HepG2 (cell line): ENCODE measurements around the gene TEX19. TPM values are rescaled to one million over a fixed set of nuclear protein-coding genes. Genes with fewer than 3 reads are reported as not detected.

Experiments
- ATAC-seq: fragments of 200-7000 bp; cut with Tn5 transposase; 3 replicates; pipeline ENCODE4 v1.9.1; 2020; ENCODE audit warnings: mild to moderate bottlenecking, moderate library complexity
- BruUV-seq: library from RNA; stranded (reverse); fragments of 400-500 nt; replicated peaks from 2 replicates; lab custom pipeline; 2021; lab: Mats Ljungman, UMichigan
- CTCF ChIA-PET: fragments of 300-600 bp; formaldehyde crosslinking; extraction: SDS; loops from one replicate; lab custom pipeline; 2021; ENCODE audit warnings: low total read pairs, inconsistent platforms, low intra/inter-chr PET ratio; lab: Yijun Ruan, JAX
- POLR2A ChIA-PET: fragments of 350-600 bp; sonication (Branson Sonifier 250); formaldehyde crosslinking; loops from one replicate; lab custom pipeline; 2020; ENCODE audit warnings: antibody characterized with exemption, inconsistent platforms; lab: Yijun Ruan, JAX
- DNase-seq: peaks from one replicate; pipeline ENCODE4 v3.0.0-alpha.2; 2015; ENCODE audit warnings: low spot score
- FAIRE-seq: peaks from 3 replicates; lab custom pipeline; 2011; peaks lifted over from hg19 to GRCh38; lab: Jason Lieb, UNC
- H2AFZ ChIP-seq: one replicate; pipeline ENCODE4 v1.6.1; 2011; ENCODE audit warnings: low read length, inconsistent platforms
- H3K27ac ChIP-seq: fragments of 300-600 bp; 3 replicates; pipeline ENCODE4 v1.8.0; 2011; ENCODE audit warnings: mixed run types, mild to moderate bottlenecking, mixed read lengths, low read length, inconsistent platforms; ENCODE audit not compliant: insufficient read depth; ENCODE audit errors: extremely low read length
- H3K27me3 ChIP-seq, 2 experiments: fragments of 200-600 bp in 1 of 2; 2 replicates in 1 of 2; 3 replicates in 1 of 2; pipeline versions ENCODE4 v1.6.0 to v1.8.0; 2011; ENCODE audit warnings: low read length in 2 of 2, mild to moderate bottlenecking in 2 of 2, moderate library complexity in 2 of 2, inconsistent platforms in 1 of 2; ENCODE audit not compliant: insufficient read depth in 2 of 2, control insufficient read depth in 1 of 2
- H3K36me3 ChIP-seq, 2 experiments: fragments of 200-600 bp in 1 of 2; replicated peaks in 1 of 2; 2 replicates in 1 of 2; 3 replicates in 1 of 2; pipeline versions ENCODE4 v1.5.1 to v1.8.0; 2011; ENCODE audit warnings: low read length in 2 of 2, inconsistent platforms in 1 of 2; ENCODE audit not compliant: insufficient read depth in 2 of 2, control insufficient read depth in 1 of 2
- H3K4me1 ChIP-seq: 2 replicates; pipeline ENCODE4 v1.5.1; 2012; ENCODE audit warnings: low read length, inconsistent platforms; ENCODE audit not compliant: insufficient read depth
- H3K4me2 ChIP-seq: 2 replicates; pipeline ENCODE4 v1.6.0; 2011; ENCODE audit warnings: low read depth, low read length, inconsistent platforms
- H3K4me3 ChIP-seq, 3 experiments: fragments of 200-600 bp in 1 of 3; sonication (generic), shearing (Covaris generic) in 1 of 3; replicated peaks in 1 of 3; 2 replicates each; pipeline ENCODE4 v1.5.1; 2011 to 2016; ENCODE audit warnings: low read length in 3 of 3, inconsistent platforms in 2 of 3, low read depth in 2 of 3, mild to moderate bottlenecking in 2 of 3, control low read depth in 1 of 3, mixed read lengths in 1 of 3; ENCODE audit not compliant: insufficient read depth in 1 of 3
- H3K79me2 ChIP-seq: one replicate; pipeline ENCODE4 v1.6.1; 2011; ENCODE audit warnings: low read length, inconsistent platforms; ENCODE audit not compliant: insufficient read depth
- H3K9ac ChIP-seq: 2 replicates; pipeline ENCODE4 v1.6.0; 2011; ENCODE audit warnings: mild to moderate bottlenecking, low read depth, low read length, inconsistent platforms; ENCODE audit not compliant: insufficient read depth
- H3K9me3 ChIP-seq: 2 replicates; pipeline ENCODE4 v1.5.1; 2012; ENCODE audit warnings: mild to moderate bottlenecking, low read length
- H4K20me1 ChIP-seq: 2 replicates; pipeline ENCODE4 v1.6.0; 2011; ENCODE audit warnings: inconsistent platforms, mild to moderate bottlenecking, low read length, moderate library complexity; ENCODE audit not compliant: insufficient read depth
- HOXA9 ChIP-seq: sonication (generic); formaldehyde crosslinking; IDR thresholded peaks from 2 replicates; pipeline ENCODE4 v1.8.1; 2022; ENCODE audit warnings: missing genetic modification reagents, mild to moderate bottlenecking, moderate library complexity, borderline replicate concordance
- LCORL ChIP-seq, 2 experiments: fragments of 450-650 bp in 1 of 2; sonication (generic) in 1 of 2; formaldehyde crosslinking in 1 of 2; IDR thresholded peaks; 2 replicates each; pipeline versions ENCODE4 v1.5.0 to v1.6.1; 2017 to 2020; ENCODE audit warnings: antibody characterized with exemption in 1 of 2, missing genetic modification reagents in 1 of 2
- NR2F2 ChIP-seq: IDR thresholded peaks from 2 replicates; pipeline ENCODE4 v1.6.1; 2012; ENCODE audit warnings: low read depth, inconsistent platforms, borderline replicate concordance
- SMYD3 ChIP-seq: sonication (generic); formaldehyde crosslinking; IDR thresholded peaks from 2 replicates; pipeline ENCODE4 v1.8.1; 2023; ENCODE audit warnings: mild to moderate bottlenecking, missing genetic modification reagents
- ZMYM2 ChIP-seq: sonication (generic); formaldehyde crosslinking; IDR thresholded peaks from 2 replicates; pipeline ENCODE4 v1.8.0; 2022; ENCODE audit warnings: mild to moderate bottlenecking, missing genetic modification reagents
- ZNF263 ChIP-seq: sonication (generic); formaldehyde crosslinking; IDR thresholded peaks from 2 replicates; pipeline ENCODE4 v1.4.0; 2020; ENCODE audit warnings: missing genetic modification reagents
- ZNF558 ChIP-seq: sonication (generic); formaldehyde crosslinking; IDR thresholded peaks from 2 replicates; pipeline ENCODE4 v1.9.0; 2022; ENCODE audit warnings: mild to moderate bottlenecking, missing genetic modification reagents, borderline replicate concordance
- ZNF607 ChIP-seq: sonication (generic); formaldehyde crosslinking; IDR thresholded peaks from 2 replicates; pipeline ENCODE4 v1.5.1; 2020; ENCODE audit warnings: missing genetic modification reagents, mild to moderate bottlenecking, borderline replicate concordance
- ZNF761 ChIP-seq: sonication (generic); formaldehyde crosslinking; conservative IDR thresholded peaks from 2 replicates; pipeline ENCODE4 v1.4.0; 2020; ENCODE audit warnings: mild to moderate bottlenecking, missing genetic modification reagents
- WGBS: methylation state at CpG from one replicate; pipeline ENCODE4 v1.1.6; 2017; ENCODE audit warnings: low lambda C conversion rate; 5-methylcytosine and 5-hydroxymethylcytosine counted together
- in situ Hi-C: cut with HindIII; loops from 2 replicates; pipeline ENCODE4 v1.10.0; 2017; ENCODE audit warnings: low pct_unique_long_range_greater_than_20kb; ENCODE audit not compliant: extremely low pct_ligation_motif_present
- intact Hi-C: fragments of 100-400 bp; cut with micrococcal nuclease; formaldehyde crosslinking; loops from one replicate; pipeline ENCODE4 v1.10.0; 2022; ENCODE audit not compliant: unreplicated experiment
- polyA plus RNA-seq, 8 experiments: library from polyadenylated mRNA; depleted of rRNA in 3 of 8; stranded (reverse) in 7 of 8; unstranded in 1 of 8; fragments of >200 nt; fragmentation: Illumina TruSeq in 4 of 8; extraction: Trizol in 4 of 8; gene quantifications; 2 replicates each; pipeline versions ENCODE4 v1.2.1 to v1.2.3, GENCODE V29; 2011 to 2016; ENCODE audit warnings: low read depth in 4 of 8, missing spikeins in 1 of 8, mixed read lengths in 1 of 8; ENCODE audit not compliant: insufficient read depth in 1 of 8
- total RNA-seq, 5 experiments: library from RNA; depleted of rRNA; stranded (reverse); fragments of >200 nt; fragmentation: Illumina TruSeq; extraction: Trizol; gene quantifications; 2 replicates each; pipeline ENCODE4 v1.2.3, GENCODE V29; 2016; ENCODE audit warnings: low read depth in 1 of 5
- TF ChIP-seq, protein P1 (sequence below): sonication (generic); formaldehyde crosslinking; IDR thresholded peaks from 2 replicates; pipeline ENCODE4 v1.4.0; 2020; ENCODE audit warnings: mild to moderate bottlenecking, missing genetic modification reagents, borderline replicate concordance
- TF ChIP-seq, protein P2 (sequence below): sonication (generic); formaldehyde crosslinking; IDR thresholded peaks from 2 replicates; pipeline ENCODE4 v1.4.0; 2020; ENCODE audit warnings: missing genetic modification reagents

The TEX19 gene
- total and polyA plus RNA-seq, 2 of the 13 experiments (the other 11 are each of a cell fraction or from before 2014, with no cell fraction given): 1.3 to 6.0 TPM

DNA sequence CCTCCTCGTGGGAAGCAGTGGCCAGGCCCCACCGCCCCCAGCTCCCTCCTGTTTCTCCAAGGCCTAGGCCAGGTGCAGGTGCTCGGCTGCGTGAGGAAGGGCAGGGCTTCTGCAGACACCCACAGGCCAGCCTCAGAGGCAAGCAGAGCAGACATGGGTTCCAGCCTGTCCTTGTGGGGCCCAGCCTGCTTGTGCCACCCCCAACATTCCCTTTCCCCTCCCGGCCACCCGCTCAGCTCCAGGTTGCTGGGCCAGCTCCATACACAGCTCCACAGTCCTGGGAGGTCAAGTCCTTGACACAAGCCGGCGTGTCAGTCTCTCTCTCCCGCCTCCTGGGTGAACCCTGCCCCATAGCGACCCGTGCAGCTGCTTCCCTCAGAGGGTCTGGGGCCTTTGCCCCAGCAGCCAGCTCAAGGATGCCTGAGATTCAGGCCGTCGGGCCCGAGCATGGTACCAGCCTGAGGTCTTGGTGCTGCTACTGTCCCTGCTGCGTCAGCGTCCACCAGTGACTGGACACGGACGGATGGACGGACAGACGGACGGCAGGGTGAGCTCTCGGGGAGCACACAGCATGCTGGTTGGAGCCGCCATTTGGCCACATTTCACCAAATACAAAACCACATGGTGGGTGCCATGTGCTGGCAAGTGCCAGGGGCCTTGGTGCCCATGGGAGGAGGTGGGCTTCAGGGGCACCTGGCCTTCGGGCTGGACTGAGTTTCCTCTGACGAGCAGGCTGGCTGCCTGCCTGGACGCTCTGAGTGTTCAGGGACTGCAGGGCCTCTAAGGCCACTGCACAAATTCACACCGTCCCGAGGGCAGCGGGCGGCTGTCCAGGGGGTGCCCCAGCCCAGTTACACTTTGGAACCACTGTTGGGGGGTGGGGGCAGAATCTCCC lies 33.5 kb upstream of the TEX19 start:
- no peaks in the 10 kb centered on the region for H4K20me1 ChIP-seq
- BruUV-seq: TSS peak; percentile 40
- peak overlapping the region; percentile 82 for H3K4me2 ChIP-seq
- DNase-seq (no peak), ATAC-seq (peak; percentile 59), FAIRE-seq (peak; percentile 89)
- WGBS: 23% methylated on average over 19 of the region's 30 CpGs
- H3K4me3 ChIP-seq: peak overlapping the region; percentile 17 to 66 (median 52); a peak in 5 of 6 replicates
- no peaks in the 10 kb centered on the region for H3K9me3 ChIP-seq
- H3K4me1 ChIP-seq: peaks cover 90% of the 10 kb centered on the region
- H3K27ac ChIP-seq: peak overlapping the region; percentile 73
- POLR2A ChIA-PET: interaction anchor here (0.7 to 20.8 kb wide), 20 partner anchors 8 to 170 kb away, joined by 3 to 270 read pairs (median 4); partner anchors contain the start of genes CD7, CSNK1D and SLC16A3
- H3K36me3 ChIP-seq: no peaks in the 10 kb centered on the region
- intact Hi-C loops (no loop called here), in situ Hi-C loops (no loop called here)
- CTCF ChIA-PET: no interaction called here
- no peak overlapping the region for H2AFZ ChIP-seq
- H3K9ac ChIP-seq: peak overlapping the region; percentile 64
- no peaks in the 10 kb centered on the region for H3K27me3 ChIP-seq
- peaks cover 4% of the 10 kb centered on the region for H3K79me2 ChIP-seq
- peak; percentile 48; the same call in 1 of the 2 replicates for TF ChIP-seq ZNF263 (CRISPR knock-in tag)
- TF ChIP-seq ZNF761 (CRISPR knock-in tag): peak; percentile 97
- TF ChIP-seq ZNF607 (CRISPR knock-in tag): peak; percentile 92
- TF ChIP-seq HOXA9: 0 out of 2 replicates have a peak, but pooled peaks have one; percentile 52
- peak; percentile 79; the same call in 1 of the 2 replicates for TF ChIP-seq ZNF558 (CRISPR knock-in tag)
- peak; percentile 67; the same call in 1 of the 2 replicates for TF ChIP-seq ZMYM2 (CRISPR knock-in tag)
- TF ChIP-seq, protein P1, sequence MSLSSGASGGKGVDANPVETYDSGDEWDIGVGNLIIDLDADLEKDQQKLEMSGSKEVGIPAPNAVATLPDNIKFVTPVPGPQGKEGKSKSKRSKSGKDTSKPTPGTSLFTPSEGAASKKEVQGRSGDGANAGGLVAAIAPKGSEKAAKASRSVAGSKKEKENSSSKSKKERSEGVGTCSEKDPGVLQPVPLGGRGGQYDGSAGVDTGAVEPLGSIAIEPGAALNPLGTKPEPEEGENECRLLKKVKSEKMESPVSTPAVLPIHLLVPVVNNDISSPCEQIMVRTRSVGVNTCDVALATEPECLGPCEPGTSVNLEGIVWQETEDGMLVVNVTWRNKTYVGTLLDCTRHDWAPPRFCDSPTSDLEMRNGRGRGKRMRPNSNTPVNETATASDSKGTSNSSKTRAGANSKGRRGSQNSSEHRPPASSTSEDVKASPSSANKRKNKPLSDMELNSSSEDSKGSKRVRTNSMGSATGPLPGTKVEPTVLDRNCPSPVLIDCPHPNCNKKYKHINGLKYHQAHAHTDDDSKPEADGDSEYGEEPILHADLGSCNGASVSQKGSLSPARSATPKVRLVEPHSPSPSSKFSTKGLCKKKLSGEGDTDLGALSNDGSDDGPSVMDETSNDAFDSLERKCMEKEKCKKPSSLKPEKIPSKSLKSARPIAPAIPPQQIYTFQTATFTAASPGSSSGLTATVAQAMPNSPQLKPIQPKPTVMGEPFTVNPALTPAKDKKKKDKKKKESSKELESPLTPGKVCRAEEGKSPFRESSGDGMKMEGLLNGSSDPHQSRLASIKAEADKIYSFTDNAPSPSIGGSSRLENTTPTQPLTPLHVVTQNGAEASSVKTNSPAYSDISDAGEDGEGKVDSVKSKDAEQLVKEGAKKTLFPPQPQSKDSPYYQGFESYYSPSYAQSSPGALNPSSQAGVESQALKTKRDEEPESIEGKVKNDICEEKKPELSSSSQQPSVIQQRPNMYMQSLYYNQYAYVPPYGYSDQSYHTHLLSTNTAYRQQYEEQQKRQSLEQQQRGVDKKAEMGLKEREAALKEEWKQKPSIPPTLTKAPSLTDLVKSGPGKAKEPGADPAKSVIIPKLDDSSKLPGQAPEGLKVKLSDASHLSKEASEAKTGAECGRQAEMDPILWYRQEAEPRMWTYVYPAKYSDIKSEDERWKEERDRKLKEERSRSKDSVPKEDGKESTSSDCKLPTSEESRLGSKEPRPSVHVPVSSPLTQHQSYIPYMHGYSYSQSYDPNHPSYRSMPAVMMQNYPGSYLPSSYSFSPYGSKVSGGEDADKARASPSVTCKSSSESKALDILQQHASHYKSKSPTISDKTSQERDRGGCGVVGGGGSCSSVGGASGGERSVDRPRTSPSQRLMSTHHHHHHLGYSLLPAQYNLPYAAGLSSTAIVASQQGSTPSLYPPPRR (CRISPR knock-in tag): peak; percentile 90
- TF ChIP-seq LCORL (IDR thresholded peaks at IDR 0.05): no peak
- peak; percentile 96 for TF ChIP-seq LCORL (CRISPR knock-in tag; IDR thresholded peaks at IDR 0.05)
- TF ChIP-seq, protein P2, sequence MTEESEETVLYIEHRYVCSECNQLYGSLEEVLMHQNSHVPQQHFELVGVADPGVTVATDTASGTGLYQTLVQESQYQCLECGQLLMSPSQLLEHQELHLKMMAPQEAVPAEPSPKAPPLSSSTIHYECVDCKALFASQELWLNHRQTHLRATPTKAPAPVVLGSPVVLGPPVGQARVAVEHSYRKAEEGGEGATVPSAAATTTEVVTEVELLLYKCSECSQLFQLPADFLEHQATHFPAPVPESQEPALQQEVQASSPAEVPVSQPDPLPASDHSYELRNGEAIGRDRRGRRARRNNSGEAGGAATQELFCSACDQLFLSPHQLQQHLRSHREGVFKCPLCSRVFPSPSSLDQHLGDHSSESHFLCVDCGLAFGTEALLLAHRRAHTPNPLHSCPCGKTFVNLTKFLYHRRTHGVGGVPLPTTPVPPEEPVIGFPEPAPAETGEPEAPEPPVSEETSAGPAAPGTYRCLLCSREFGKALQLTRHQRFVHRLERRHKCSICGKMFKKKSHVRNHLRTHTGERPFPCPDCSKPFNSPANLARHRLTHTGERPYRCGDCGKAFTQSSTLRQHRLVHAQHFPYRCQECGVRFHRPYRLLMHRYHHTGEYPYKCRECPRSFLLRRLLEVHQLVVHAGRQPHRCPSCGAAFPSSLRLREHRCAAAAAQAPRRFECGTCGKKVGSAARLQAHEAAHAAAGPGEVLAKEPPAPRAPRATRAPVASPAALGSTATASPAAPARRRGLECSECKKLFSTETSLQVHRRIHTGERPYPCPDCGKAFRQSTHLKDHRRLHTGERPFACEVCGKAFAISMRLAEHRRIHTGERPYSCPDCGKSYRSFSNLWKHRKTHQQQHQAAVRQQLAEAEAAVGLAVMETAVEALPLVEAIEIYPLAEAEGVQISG: peak; percentile 49
- TF ChIP-seq SMYD3 (CRISPR knock-in tag): no peak
- peak; percentile 88 for TF ChIP-seq NR2F2
